ENCODE results near the gene RFXANK.
"Not testable (repeated sequence)": the region's sequence is repeated elsewhere in the genome, so short reads cannot be mapped to it uniquely, and the experiment has no call there.

Gene RFXANK

DNA sequence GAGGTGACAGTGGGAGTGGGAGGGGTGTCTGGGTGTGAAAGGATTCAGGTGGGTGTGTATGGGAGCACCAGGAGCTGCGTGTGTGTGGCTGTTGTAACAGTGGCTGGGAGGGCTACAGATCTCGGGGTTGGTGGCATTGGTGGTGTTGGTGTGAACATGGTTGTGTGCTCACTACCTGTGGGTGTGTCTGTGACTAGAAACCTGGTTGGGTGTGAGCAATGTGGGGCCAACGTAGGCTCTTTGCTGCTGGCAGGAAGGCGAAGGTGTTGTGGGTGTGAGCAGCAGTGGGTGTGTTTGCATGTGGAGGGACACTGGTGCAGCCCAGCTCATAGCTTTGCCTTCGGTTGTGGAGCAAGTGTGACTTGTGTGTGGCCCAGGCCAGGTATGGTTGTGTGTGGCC is 14.9 kb downstream of the RFXANK start:
- no peak for DNase-seq (ENCODE audit: low read depth)

DNA sequence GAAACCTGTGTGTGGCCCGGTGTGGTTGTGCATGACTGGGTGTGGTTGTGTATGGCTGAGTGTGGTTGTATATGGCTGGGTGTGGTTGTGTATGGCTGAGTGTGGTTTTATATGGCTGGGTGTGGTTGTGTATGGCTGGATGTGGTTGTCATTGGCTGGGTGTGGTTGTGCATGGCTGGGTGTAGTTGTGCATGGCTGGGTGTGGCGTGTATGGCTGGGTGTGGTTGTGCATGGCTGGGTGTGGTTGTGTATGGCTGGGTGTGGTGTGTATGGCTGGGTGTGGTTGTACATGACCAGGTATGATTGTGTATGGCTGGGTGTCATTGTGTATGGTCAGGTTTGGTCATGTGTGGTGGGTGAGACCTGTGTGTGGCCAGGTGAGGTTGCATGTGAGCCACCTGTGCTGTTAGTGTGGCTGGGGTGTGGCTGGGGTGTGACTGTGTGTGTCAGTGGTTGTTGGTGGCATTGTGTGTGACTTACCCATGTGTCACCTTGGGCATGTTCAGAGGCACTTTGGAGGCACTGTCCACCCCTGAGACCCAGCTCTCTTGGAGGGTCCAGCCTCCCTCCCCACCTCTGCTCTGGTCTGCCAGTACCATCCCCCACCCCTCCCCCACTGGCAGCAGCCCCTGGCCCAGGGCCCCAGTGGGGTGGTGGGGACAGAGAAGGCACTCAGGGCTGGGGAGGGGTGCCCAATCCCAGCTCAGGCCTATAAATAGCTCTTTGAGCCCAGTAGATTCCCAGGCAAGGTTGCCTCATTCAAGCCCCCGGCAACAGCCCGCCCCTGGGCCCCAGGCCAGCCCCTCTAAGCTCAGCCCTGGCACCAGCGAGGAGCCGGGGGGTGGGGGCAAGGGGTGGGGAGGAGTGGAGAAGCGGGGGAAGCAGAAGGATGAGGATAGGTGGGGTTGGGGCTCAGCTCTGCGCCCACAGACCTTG is 15.8 kb downstream of the RFXANK start:
- no peak for DNase-seq (ENCODE audit: low read depth)

DNA sequence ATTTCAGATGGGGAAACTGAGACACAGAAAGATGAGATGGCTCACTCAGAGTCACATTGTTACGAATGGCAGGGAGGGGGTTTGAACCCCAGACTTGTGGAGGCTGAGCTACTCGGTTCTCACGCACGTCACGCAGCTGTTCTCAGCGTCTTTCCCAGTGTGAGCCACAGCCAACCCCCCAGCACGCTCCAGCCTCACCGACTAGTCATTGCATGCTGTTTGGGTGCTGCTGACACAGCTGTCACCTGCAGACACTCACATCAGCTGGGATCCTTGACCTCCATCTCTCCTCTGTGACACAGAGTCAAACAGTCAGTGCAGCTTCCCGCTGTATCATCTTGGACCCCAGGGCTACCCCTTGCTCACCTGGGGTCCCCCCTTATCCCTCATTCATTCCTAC is 17.3 kb downstream of the RFXANK start:
- DNase-seq (ENCODE audit: low read depth): no peak

DNA sequence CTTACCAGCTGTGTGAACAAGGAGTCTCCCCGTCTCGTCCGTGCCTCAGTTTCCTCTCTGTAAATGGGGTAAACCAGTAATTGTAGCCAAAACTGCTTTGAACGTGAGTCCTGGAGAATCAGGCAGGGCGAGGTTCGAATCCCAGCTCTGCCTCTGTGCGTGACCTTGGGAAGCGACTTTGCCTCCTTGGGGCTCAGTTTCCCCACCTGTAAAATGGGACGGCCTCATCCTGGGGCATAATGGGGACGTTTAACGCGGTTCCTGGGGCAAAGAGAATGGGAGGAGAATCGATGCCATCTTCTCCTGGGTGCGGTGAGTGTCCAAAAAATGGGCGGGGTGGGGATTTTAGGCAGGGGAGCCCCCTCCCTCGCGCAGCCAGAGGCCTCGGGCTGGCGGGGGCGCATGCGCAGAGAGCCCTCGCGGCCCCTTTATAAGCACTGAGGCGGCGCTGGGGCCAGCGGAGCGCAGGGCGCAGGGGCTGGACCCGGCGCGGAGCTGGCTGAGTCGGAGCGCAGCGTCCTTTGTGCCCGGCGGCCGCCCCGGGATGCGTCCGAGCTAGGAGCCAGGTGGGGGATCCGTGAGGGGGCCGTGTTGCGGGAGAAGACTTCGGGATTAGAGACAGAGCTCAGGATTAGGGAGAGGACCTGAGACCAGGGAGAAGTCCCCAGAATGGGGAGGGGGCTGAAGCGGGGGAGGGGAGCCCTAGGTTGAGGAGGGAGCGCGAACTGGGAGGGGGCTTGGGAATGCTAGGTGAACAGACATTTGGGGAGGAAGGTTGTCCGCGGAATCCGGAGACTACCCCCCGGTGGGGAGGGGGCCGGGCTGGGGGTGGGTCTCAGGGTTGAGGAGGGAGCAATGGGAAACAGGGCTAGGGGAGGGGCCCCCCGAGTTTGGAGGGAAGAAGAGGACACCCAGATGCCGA is 19.7 kb downstream of the RFXANK start, which contains the start of gene NCAN:
NCAN (plus strand) TSS at position 460 of the 922 bp plus-strand sequence. CDS start 4,996 bp downstream, outside the sequence.
- DNase-seq (ENCODE audit: low read depth): no peak

DNA sequence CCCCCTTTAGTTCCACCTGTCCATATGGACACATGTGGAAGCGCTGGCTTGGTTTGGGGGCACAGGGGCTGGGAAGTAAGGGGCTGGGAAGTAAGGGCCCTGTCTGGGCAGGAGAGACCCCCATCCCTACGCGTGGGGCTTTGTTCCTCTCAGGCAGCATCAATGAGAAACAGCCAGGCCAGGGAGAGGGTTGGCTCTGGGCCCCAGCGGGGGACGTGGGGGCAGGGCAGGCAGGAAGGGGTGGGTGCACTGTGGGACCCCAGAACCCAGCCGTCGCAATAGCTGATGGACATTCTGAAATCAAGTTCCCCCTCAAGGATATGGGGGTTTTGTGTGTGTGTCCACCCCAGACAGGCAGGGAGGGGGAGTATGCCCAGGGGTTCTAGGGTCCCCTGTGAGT is 20.9 kb downstream of the RFXANK start:
- DNase-seq (ENCODE audit: low read depth): no peak

DNA sequence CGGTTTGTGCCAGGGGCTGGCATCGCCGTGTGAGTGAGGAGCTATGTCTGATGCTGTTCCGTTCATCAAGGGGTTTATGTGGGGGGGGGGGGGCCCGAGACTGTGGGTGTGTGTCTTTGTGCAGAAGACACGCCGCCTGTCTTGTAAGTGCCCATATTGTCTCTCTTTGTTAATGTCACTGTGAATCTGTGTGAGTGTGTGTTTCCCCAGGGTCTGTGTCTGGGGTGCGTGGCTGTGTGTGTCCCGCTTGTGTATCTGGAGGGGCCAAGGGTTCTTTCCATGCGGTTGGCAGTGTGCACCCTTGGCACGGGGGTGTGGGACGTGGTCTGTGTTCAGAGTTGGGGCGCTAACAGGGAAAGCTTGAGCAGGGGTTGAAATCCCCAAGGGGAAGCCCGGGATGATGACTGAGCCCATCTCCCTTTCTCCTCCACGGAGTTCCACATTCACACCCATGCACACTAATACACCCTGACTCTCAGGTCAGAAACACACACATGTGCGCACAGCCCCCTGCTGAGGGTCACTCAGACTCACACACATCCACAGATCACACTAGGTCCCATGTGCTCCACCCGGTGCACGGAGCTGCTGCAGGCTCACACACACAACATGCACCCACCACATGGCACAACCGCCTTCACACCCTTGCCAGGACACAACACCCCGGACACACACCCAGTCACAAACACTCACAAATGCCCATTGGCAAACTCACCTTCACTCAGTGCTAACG is 21.5 kb downstream of the RFXANK start:
- no peak for DNase-seq (ENCODE audit: low read depth)

DNA sequence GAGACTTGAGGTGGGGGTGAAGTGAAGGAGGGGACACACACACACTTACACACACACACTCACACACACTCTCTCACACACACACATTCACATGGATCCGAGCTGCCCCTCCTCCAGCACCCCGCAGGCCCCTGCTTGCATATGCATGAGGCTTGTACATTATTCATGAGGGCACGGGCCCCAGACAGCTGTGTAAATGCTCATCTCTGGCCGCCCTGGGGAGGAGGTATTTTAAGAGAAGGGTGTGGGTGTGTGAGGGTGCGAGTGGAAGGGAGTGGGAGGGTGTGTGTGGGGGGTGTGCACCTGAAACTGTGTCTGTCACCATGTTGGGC is 22.1 kb downstream of the RFXANK start:
- no peak for DNase-seq (ENCODE audit: low read depth)

DNA sequence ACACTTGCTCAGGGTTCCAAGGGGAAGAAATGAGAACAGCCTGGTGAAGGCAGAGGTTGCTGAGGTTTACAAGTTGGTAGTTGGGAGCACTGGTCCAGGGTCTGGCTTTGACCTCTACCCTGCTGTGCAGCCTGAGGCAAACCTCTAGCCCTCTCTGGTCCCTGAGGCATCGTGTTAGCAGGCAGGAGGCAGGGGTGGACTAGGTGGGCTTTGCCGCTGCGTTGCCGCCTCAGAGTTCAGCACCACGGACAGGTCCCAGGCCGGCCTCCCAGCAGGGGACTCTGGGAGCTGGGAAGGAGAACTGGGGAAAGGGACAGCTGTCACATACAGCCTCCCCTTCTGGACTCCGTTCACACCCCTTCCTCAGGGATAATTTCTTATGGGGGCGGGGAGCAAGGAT is 22.8 kb downstream of the RFXANK start:
- no peak for DNase-seq (ENCODE audit: low read depth)

DNA sequence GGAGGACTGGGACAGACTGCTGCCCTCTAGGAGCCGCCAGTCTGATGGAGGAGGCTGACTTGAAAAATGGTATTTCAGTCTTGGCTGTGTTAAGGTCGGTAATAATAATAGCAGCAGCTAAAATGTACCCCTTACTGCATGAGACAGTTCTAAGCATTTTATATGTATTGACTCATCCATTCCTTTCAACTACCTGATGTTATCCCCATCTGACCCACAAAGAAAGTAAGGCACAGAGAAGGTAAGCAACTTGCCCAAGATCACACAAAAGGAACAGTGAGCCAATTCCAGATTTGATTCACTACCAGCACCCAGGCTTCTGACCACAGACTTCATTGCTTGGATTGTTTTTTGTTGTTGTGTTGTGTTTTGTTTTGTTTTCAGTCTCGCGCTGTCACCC is 23.7 kb downstream of the RFXANK start:
- no peak for DNase-seq (ENCODE audit: low read depth)

DNA sequence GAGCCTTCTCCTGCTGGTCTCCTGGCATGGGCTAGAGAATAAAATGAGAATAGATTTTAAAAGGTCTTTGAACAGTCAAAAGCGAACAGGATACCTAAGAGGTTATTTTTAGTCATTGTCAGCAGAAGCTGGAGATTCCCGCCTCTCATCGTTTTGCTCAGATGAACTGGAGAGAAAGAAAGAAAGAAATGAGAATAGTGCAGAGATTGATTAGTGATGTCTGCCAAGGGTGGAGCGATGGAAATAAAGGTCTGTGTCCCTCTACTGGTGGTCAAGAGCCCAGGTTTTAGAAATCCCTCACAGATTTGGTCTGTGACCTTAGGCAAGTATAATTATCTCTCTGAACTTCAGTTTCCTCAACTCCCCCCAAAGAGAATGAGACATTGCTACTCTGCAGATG is 25.0 kb downstream of the RFXANK start:
- DNase-seq (ENCODE audit: low read depth): no peak

DNA sequence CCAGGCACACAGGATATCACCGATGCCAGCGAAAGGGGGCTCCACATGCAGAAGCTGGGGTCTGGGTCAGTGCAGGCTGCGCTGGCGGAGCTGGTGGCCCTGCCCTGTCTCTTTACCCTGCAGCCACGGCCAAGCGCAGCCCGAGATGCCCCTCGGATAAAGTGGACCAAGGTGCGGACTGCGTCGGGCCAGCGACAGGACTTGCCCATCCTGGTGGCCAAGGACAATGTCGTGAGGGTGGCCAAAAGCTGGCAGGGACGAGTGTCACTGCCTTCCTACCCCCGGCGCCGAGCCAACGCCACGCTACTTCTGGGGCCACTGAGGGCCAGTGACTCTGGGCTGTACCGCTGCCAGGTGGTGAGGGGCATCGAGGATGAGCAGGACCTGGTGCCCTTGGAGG is 26.9 kb downstream of the RFXANK start:
- DNase-seq (ENCODE audit: low read depth): no peak

DNA sequence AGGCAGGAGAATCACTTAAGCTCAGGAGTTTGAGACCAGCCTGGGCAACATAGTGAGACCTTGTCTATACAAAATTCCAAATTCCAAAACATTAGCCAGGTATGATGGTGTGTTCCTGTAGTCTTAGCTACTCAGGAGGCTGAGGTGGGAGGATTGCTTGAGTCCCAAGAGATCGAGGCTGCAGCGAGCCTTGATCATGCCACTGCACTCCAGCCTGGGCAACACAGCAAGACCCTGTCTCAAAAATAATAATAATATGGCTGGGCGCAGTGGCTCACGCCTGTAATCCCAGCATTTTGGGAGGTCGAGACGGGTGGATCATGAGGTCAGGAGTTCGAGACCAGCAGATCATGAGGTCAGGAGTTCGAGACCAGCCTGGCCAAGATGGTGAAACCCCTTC is 28.9 kb downstream of the RFXANK start:
- not testable (repeated sequence) for DNase-seq (ENCODE audit: low read depth)

DNA sequence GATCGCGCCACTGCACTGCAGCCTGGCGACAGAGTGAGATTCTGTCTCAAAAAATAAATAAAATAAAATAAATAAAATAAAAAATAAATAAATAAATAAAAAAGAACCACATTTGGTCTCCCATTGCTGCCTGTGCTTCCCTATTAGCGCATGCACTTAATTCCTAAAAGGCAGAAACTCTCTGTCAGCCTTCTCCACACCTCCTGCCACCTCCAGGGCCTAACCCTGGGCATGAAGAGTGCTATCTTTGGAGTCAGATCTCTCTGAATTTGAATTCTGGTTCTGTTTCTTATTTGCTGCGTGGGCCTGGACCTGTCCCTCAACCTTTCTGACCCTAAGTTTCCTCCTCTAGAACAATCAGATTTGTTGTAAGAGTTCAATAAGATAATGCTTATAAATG is 31.0 kb downstream of the RFXANK start:
- no peak for DNase-seq (ENCODE audit: low read depth)

DNA sequence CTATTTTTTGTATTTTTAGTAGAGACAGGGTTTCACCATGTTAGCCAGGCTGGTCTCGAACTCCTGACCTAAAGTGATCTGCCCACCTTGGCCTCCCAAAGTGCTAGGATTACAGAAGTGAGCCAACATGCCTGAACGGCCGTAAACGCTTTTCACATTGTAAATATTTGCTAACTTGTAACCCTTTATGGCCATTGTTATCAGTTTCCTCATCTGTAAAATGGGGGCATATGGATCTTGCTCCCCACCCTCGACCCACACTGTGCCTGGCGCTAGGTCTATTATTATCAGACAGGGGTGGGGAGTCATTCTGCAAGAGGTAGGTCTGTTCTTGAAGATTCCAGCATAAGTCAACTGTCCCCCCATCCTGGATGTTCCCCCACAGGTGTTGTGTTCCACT is 31.6 kb downstream of the RFXANK start:
- no peak for DNase-seq (ENCODE audit: low read depth)

DNA sequence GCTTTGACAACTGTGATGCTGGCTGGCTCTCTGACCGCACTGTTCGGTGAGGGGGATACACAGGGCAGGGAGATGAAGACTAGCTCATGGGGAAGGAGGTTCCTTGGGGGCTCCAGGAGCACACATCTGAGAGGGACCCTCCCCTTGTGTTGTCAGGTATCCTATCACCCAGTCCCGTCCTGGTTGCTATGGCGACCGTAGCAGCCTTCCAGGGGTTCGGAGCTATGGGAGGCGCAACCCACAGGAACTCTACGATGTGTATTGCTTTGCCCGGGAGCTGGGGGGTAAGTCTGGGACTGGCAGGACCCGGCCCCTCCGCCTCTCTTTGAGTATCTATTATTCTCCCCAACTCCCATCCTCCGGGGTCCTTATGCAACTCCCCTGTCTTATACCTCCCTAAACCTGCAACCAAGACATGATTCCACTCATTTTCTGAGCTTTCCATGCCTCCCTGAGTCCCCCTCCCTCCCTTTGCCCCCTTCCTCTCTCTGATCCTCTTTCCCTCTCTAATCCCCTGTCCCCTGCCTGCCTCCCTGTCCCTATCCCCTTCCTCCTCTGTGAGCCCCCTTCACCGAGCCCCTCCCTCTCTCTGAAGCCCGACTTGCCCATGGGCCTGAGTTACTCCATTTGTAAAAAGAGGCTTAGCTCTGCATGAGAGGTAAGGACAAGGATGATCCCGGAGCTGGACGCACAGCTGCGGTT is 32.2 kb downstream of the RFXANK start:
- DNase-seq (ENCODE audit: low read depth): no peak

DNA sequence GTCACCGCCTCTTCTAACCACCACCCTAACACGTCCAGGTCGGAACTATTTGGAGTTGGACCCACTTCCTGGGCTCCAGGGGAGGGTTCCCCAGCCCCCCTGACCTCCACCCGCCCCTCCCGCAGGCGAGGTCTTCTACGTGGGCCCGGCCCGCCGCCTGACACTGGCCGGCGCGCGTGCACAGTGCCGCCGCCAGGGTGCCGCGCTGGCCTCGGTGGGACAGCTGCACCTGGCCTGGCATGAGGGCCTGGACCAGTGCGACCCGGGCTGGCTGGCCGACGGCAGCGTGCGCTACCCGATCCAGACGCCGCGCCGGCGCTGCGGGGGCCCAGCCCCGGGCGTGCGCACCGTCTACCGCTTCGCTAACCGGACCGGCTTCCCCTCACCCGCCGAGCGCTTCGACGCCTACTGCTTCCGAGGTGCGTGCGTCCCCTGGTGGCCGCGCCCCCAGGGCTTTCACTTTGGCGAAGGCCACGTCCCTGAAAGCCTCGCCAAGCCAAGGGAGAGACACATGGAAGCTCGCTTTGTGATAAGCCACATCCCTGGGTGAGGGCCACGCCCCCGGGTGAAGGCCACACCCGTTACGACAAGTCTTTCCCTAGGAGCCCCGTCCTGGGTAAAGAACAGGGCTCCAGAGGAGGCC is 32.9 kb downstream of the RFXANK start:
- peak; percentile 63 for DNase-seq (ENCODE audit: low read depth)

DNA sequence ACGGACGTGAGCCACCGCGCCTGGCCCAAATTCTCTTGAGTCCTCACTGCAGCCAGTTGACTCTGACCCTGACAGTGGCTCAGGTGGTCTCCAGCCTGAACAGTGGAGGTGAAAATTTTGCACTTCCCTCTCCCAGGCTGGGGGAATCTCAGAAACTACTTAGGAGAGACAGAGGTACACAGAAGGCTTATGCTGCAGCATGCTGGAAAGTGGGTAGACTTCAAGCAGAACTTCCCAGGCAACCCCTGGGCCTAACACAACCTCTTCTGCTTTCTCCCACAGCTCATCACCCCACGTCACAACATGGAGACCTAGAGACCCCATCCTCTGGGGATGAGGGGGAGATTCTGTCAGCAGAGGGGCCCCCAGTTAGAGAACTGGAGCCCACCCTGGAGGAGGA is 34.1 kb downstream of the RFXANK start:
- DNase-seq (ENCODE audit: low read depth): no peak

DNA sequence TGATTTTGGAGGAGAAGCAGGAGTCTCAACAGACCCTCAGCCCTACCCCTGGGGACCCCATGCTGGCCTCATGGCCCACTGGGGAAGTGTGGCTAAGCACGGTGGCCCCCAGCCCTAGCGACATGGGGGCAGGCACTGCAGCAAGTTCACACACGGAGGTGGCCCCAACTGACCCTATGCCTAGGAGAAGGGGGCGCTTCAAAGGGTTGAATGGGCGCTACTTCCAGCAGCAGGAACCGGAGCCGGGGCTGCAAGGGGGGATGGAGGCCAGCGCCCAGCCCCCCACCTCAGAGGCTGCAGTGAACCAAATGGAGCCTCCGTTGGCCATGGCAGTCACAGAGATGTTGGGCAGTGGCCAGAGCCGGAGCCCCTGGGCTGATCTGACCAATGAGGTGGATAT is 34.6 kb downstream of the RFXANK start:
- no peak for DNase-seq (ENCODE audit: low read depth)

DNA sequence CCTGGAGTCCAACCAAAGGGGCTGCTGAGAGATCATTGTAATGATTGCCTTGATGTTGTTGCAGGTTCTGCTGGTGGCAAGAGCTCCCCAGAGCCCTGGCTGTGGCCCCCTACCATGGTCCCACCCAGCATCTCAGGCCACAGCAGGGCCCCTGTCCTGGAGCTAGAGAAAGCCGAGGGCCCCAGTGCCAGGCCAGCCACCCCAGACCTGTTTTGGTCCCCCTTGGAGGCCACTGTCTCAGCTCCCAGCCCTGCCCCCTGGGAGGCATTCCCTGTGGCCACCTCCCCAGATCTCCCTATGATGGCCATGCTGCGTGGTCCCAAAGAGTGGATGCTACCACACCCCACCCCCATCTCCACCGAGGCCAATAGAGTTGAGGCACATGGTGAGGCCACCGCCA is 35.2 kb downstream of the RFXANK start:
- no peak for DNase-seq (ENCODE audit: low read depth)

DNA sequence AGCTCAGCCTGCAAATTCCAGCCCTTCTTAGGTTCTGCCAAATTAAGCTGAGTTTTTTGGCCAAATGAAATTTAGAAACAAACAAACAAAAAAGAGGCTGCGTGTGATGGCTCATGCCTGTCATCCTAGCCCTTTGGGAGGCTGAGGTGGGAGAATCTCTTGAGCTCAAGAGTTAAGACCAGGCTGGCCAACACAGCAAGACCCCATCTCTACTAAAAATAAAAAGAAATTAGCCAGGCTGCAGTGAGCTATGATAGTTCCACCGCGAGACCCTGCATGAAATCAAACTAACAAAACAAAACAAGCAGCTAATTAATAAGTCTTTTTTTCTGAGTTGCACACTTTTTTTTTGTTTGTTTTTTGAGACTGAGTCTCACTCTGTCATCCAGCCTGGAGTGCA is 37.6 kb downstream of the RFXANK start:
- no peak for DNase-seq (ENCODE audit: low read depth)

DNA sequence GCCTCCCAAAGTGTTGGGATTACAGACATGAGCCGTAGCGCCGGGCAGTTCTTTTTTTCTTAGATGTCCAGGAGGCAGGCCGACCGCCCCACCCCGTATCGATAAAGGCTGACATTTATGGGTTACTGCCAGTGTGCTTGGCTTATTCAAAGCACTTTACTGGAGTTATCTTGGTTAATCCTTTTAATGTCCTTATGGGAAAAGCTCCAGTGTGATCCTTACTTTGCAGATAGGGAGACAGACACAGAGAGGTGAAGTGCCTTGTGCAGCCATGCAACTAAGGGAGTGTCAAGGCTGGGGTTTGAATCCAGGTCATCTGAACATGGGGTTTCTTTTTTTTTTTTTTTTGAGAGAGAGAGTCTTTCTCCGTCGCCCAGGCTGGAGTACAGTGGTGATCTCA is 38.9 kb downstream of the RFXANK start:
- no peak for DNase-seq (ENCODE audit: low read depth)
